HCT116 (cell line): Measurements from ENCODE around the gene KIAA0232. TPM values are rescaled to one million over a fixed set of nuclear protein-coding genes. Genes with fewer than 3 reads are reported as not detected.

ENCODE experiments used
- ATAC-seq: fragments of 200-7000 bp; cut with Tn5 transposase; 2 replicates; pipeline ENCODE4 v1.9.1; 2020; ENCODE audit warnings: mild to moderate bottlenecking, moderate library complexity
- BruUV-seq: library from RNA; stranded (reverse); fragments of 400-500 nt; replicated peaks from 2 replicates; lab custom pipeline; 2021; lab: Mats Ljungman, UMichigan
- CTCF ChIA-PET: fragments of 300-600 bp; sonication (Branson Sonifier 250); formaldehyde crosslinking; loops from one replicate; lab custom pipeline; 2021; ENCODE audit warnings: antibody characterized with exemption; lab: Charles Lee
- POLR2A ChIA-PET: fragments of 300-600, 350-600 bp; sonication (Branson Sonifier 250); formaldehyde crosslinking; loops from one replicate; lab custom pipeline; 2021; ENCODE audit warnings: antibody characterized with exemption; lab: Charles Lee
- RAD21 ChIA-PET, 2 experiments: fragments of 300-600 bp; sonication (Branson Sonifier 250); formaldehyde crosslinking; loops; one replicate each; lab custom pipeline; 2023; ENCODE audit warnings: low total read pairs in 2 of 2; ENCODE audit not compliant: uncharacterized antibody in 2 of 2, unreplicated experiment in 2 of 2, low non-redundant PET in 1 of 2; lab: Charles Lee
- DNase-seq: peaks from one replicate; pipeline ENCODE4 v3.0.0-alpha.2; 2010; ENCODE audit warnings: low read depth, low spot score
- H2AFZ ChIP-seq: fragments of 200-600 bp; shearing (Covaris generic), sonication (generic); 2 replicates; pipeline ENCODE4 v1.6.1; 2017; ENCODE audit warnings: low read depth, mixed run types, mixed read lengths, antibody characterized with exemption, low read length; ENCODE audit not compliant: poor library complexity, severe bottlenecking
- H3K27ac ChIP-seq: 2 replicates; pipeline ENCODE4 v1.5.1; 2012; ENCODE audit warnings: low read depth, low read length
- H3K27me3 ChIP-seq: fragments of 200-600 bp; sonication (generic); 2 replicates; pipeline ENCODE4 v1.6.1; 2016; ENCODE audit warnings: mixed run types, low read length, mixed read lengths; ENCODE audit not compliant: insufficient read depth
- H3K36me3 ChIP-seq, 2 experiments: fragments of 200-500 bp in 1 of 2; fragments of 200-600 bp in 1 of 2; sonication (Bioruptor generic) in 1 of 2; sonication (generic) in 1 of 2; 2 replicates each; pipeline versions ENCODE4 v1.5.1 to v1.6.1; 2014 to 2016; ENCODE audit warnings: low read length in 2 of 2, inconsistent platforms in 1 of 2, mixed read lengths in 1 of 2, mixed run types in 1 of 2; ENCODE audit not compliant: insufficient read depth in 2 of 2, control insufficient read depth in 1 of 2
- H3K4me1 ChIP-seq, 2 experiments: fragments of 200-600 bp in 1 of 2; sonication (generic) in 1 of 2; 2 replicates each; pipeline versions ENCODE4 v1.5.1 to v1.6.1; 2012 to 2017; ENCODE audit warnings: low read length in 2 of 2, inconsistent platforms in 1 of 2, mild to moderate bottlenecking in 1 of 2, mixed read lengths in 1 of 2, mixed run types in 1 of 2, moderate library complexity in 1 of 2; ENCODE audit not compliant: insufficient read depth in 2 of 2, control insufficient read depth in 1 of 2
- H3K4me2 ChIP-seq: fragments of 200-600 bp; sonication (generic); 2 replicates; pipeline ENCODE4 v1.6.1; 2017; ENCODE audit warnings: mixed run types, low read length, mixed read lengths
- H3K4me3 ChIP-seq, 2 experiments: fragments of 200-600 bp in 1 of 2; sonication (generic) in 1 of 2; replicated peaks in 1 of 2; 2 replicates each; pipeline ENCODE4 v1.5.1; 2011 to 2016; ENCODE audit warnings: low read length in 2 of 2, control low read depth in 1 of 2, low read depth in 1 of 2, mild to moderate bottlenecking in 1 of 2, mixed read lengths in 1 of 2, mixed run types in 1 of 2
- H3K79me2 ChIP-seq: fragments of 200-600 bp; sonication (generic); 2 replicates; pipeline ENCODE4 v1.6.1; 2017; ENCODE audit warnings: mild to moderate bottlenecking, mixed run types, low read length, moderate library complexity, mixed read lengths; ENCODE audit not compliant: insufficient read depth
- H3K9ac ChIP-seq: fragments of 200-600 bp; sonication (generic); 2 replicates; pipeline ENCODE4 v1.6.1; 2016; ENCODE audit warnings: low read length, mixed read lengths
- H3K9me2 ChIP-seq: fragments of 200-600 bp; sonication (generic), shearing (Covaris generic); 2 replicates; pipeline ENCODE4 v1.6.1; 2017; ENCODE audit warnings: mixed run types, mild to moderate bottlenecking, moderate library complexity; ENCODE audit not compliant: insufficient read depth
- H3K9me3 ChIP-seq, 2 experiments: fragments of 200-500 bp in 1 of 2; fragments of 200-600 bp in 1 of 2; sonication (Bioruptor generic) in 1 of 2; sonication (generic) in 1 of 2; 2 replicates each; pipeline ENCODE4 v1.6.1; 2014 to 2017; ENCODE audit warnings: low read length in 2 of 2, mixed read lengths in 2 of 2, inconsistent platforms in 1 of 2, low read depth in 1 of 2, mild to moderate bottlenecking in 1 of 2, mixed run types in 1 of 2, moderate library complexity in 1 of 2; ENCODE audit not compliant: control insufficient read depth in 1 of 2, insufficient read depth in 1 of 2
- H4K20me1 ChIP-seq: fragments of 200-600 bp; sonication (generic), shearing (Covaris generic); 2 replicates; pipeline ENCODE4 v1.6.1; 2017; ENCODE audit warnings: mixed run types, mild to moderate bottlenecking, moderate library complexity; ENCODE audit not compliant: insufficient read depth
- CBX3 ChIP-seq: IDR thresholded peaks from 2 replicates; pipeline ENCODE4 v1.6.1; 2012; ENCODE audit warnings: low read depth
- FOSL1 ChIP-seq: IDR thresholded peaks from 2 replicates; pipeline ENCODE4 v1.6.1; 2012; ENCODE audit warnings: low read depth
- JUND ChIP-seq: IDR thresholded peaks from 2 replicates; pipeline ENCODE4 v1.6.1; 2012
- POLR2AphosphoS5 ChIP-seq: IDR thresholded peaks from 2 replicates; pipeline ENCODE4 v1.6.1; 2011; ENCODE audit warnings: mild to moderate bottlenecking, low read depth, low read length, moderate library complexity
- RAD21 ChIP-seq: IDR thresholded peaks from 2 replicates; pipeline ENCODE4 v1.6.1; 2012; ENCODE audit warnings: low read depth, mild to moderate bottlenecking
- SIN3A ChIP-seq: IDR thresholded peaks from 2 replicates; pipeline ENCODE4 v1.6.1; 2012; ENCODE audit warnings: low read depth
- SP1 ChIP-seq: IDR thresholded peaks from 2 replicates; pipeline ENCODE4 v1.6.1; 2012; ENCODE audit warnings: low read depth
- ZNF274 ChIP-seq: fragments of 200-500 bp; sonication (Bioruptor generic); IDR thresholded peaks from 2 replicates; pipeline ENCODE4 v1.6.1; 2014; ENCODE audit warnings: mild to moderate bottlenecking, low read depth, low read length, inconsistent platforms
- intact Hi-C: fragments of 100-400 bp; cut with micrococcal nuclease; formaldehyde crosslinking; loops from 2 replicates; pipeline ENCODE4 v1.10.0; 2022
- total RNA-seq: library from RNA; stranded (reverse); gene quantifications from one replicate; pipeline ENCODE4 v1.2.1, GENCODE V29; 2021; ENCODE audit not compliant: unreplicated experiment
- TF ChIP-seq, protein P1 (sequence below): IDR thresholded peaks from 2 replicates; pipeline ENCODE4 v1.6.1; 2012; ENCODE audit warnings: low read depth
- TF ChIP-seq, protein P2 (sequence below): IDR thresholded peaks from 2 replicates; pipeline ENCODE4 v1.6.1; 2012

The KIAA0232 gene
- total RNA-seq, 1 experiment from 2014 or later = 18.1 TPM

DNA sequence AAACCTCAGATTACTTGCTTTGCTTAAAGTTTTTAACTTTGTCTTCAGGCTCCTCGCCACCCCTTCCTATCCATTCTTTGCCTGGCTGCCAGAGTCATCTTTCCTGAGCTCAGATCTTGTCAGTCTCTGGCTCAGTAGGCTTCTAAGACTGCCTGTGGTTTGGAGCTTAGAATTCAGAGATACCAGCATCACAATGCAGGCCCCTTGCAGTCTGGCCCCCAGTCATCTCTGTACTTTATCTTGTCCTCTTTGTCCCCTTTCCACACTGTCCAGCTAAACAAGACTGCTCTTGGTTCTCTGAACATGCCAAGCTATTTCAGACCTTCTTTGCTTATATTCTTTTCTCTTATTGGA is 3.0 kb downstream of the KIAA0232 start:
- CTCF ChIA-PET = no interaction called here
- H3K36me3 ChIP-seq = peaks cover 0 to under 1% of the 10 kb centered on the region in 2 experiments; a peak in 1 of 4 replicates
- no TSS peak for BruUV-seq
- no peak overlapping the region for H3K4me3 ChIP-seq
- no peak overlapping the region for H3K27ac ChIP-seq
- POLR2A ChIA-PET = no interaction called here
- H3K9me2 ChIP-seq = no peaks in the 10 kb centered on the region
- H3K9ac ChIP-seq = no peak overlapping the region
- ATAC-seq = no peak
- peaks cover 61% of the 10 kb centered on the region for H3K79me2 ChIP-seq
- no peak overlapping the region for H3K4me2 ChIP-seq
- peaks cover 6% of the 10 kb centered on the region; the same call in 1 of the 2 replicates for H4K20me1 ChIP-seq
- no peak for DNase-seq
- intact Hi-C loops = no loop called here
- no peaks in the 10 kb centered on the region for H3K27me3 ChIP-seq
- H3K4me1 ChIP-seq = peaks cover 12 to 20% of the 10 kb centered on the region in 2 experiments
- TF ChIP-seq CBX3 = no peak
- TF ChIP-seq JUND = no peak
- TF ChIP-seq RAD21 = no peak
- TF ChIP-seq SP1 = no peak
- TF ChIP-seq FOSL1 = no peak
- TF ChIP-seq, protein P1, sequence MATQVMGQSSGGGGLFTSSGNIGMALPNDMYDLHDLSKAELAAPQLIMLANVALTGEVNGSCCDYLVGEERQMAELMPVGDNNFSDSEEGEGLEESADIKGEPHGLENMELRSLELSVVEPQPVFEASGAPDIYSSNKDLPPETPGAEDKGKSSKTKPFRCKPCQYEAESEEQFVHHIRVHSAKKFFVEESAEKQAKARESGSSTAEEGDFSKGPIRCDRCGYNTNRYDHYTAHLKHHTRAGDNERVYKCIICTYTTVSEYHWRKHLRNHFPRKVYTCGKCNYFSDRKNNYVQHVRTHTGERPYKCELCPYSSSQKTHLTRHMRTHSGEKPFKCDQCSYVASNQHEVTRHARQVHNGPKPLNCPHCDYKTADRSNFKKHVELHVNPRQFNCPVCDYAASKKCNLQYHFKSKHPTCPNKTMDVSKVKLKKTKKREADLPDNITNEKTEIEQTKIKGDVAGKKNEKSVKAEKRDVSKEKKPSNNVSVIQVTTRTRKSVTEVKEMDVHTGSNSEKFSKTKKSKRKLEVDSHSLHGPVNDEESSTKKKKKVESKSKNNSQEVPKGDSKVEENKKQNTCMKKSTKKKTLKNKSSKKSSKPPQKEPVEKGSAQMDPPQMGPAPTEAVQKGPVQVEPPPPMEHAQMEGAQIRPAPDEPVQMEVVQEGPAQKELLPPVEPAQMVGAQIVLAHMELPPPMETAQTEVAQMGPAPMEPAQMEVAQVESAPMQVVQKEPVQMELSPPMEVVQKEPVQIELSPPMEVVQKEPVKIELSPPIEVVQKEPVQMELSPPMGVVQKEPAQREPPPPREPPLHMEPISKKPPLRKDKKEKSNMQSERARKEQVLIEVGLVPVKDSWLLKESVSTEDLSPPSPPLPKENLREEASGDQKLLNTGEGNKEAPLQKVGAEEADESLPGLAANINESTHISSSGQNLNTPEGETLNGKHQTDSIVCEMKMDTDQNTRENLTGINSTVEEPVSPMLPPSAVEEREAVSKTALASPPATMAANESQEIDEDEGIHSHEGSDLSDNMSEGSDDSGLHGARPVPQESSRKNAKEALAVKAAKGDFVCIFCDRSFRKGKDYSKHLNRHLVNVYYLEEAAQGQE = no peak
- no peak for TF ChIP-seq POLR2AphosphoS5
- no peak for TF ChIP-seq ZNF274
- TF ChIP-seq, protein P2, sequence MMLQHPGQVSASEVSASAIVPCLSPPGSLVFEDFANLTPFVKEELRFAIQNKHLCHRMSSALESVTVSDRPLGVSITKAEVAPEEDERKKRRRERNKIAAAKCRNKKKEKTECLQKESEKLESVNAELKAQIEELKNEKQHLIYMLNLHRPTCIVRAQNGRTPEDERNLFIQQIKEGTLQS = no peak
- TF ChIP-seq SIN3A = no peak
- RAD21 ChIA-PET = no interaction called here
- no peak overlapping the region for H2AFZ ChIP-seq
- H3K9me3 ChIP-seq = no peaks in the 10 kb centered on the region
